HG03521 (cell line): Measurements from ENCODE around the gene PROP1.
"Not testable (repeated sequence)": the region's sequence is repeated elsewhere in the genome, so short reads cannot be mapped to it uniquely, and the experiment has no call there.

Experiments
- ATAC-seq: cut with Tn5 transposase; IDR thresholded peaks from one replicate; pipeline ENCODE4 v1.9.1; 2021; ENCODE audit warnings: mild to moderate bottlenecking, moderate library complexity; ENCODE audit not compliant: unreplicated experiment

Gene PROP1

GRCh38 chr5:177947912-177948311 is 48.1 kb downstream of the PROP1 start:
- ATAC-seq: not testable (repeated sequence)

DNA sequence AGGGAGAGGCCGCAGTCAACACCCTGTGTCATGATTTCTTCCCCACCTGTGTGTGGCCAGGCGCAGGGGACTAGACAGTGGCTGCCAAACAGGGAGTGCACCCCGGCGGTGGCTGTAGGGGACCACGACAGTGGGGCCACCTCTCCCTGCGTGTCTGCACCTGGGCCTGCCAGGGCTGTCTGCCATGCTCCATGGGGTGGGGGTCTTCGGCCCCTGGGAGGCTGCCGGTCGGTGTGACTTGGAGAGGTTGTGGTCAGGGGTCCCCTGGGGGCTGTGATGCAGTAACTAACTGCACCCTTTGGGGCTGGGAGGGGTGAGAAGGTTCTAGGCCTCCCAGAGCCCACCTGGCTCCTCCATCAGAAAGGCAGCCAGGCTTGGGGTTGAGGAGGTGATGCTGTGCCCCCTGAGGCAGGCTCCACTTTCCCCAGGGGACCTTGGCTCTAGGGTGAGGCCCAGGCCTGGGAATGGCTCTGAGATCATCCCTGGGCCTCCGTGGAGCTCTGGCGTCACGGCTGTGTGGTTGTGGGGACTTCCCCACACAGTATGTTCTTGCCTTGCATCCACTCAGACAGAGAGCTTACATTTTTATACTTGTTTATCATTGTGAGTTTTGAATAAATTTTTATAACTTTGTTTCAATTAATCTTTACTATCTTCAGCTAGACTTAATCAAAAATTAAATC is 50.3 kb downstream of the PROP1 start:
- not testable (repeated sequence) for ATAC-seq

DNA sequence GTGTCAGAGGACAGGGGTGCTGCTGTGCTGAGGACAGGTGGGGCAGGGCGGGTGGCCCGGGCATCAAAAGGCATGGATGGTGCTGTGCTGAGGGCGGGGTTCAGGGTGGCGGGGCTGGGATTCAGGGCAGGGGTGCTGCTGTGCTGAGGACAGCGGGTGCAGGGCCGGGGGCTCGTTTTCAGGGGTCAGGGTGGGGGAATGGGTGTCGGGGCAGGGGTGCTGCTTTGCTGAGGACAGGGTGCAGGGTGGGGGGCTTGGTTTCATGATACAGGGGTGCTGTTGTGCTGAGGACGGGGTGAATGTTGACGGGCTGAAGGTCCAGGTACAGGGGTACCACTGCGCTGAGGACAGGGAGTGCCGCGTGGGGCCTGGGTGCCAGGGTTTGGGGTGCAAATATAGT is 50.9 kb downstream of the PROP1 start:
- ATAC-seq: not testable (repeated sequence)

GRCh38 chr5:177943805-177944736 is 52.0 kb downstream of the PROP1 start:
- ATAC-seq: not testable (repeated sequence)

DNA sequence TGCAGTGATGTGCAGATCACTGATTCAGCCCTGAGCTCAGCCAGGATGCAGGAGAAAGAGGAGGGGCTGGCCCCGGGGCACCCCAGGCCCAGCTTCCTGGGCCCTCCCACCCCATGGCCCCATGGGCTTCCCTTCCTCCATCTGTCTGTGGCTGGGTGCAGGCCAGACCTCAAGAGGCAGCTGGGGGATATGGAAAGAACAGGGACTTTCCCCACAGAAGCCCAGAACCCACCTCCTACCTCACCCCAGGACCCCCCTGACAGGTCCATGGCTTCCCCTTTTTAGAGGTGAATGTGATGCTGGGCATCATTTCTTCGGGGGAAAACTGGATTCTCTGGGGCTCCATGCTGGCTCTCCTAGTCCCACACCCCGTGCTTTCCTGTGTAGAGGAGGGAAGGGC is 53.1 kb downstream of the PROP1 start:
- ATAC-seq: not testable (repeated sequence)
